ENCODE data around the gene COQ7. TPM values are rescaled to one million over a fixed set of nuclear protein-coding genes. Genes with fewer than 3 reads are reported as not detected.

Gene COQ7
- total RNA-seq, result 10 to 100 TPM; 15.7 to 20.4 TPM

GRCh38 chr16:19067349-19068236 is at the start of gene COQ7:
TSS of gene COQ7 (plus strand) at chr16:19067614. CDS start at chr16:19067665, 51 bp downstream.
- Mint-ChIP-seq H3K36me3 (no peaks in the 10 kb centered on the region), H3K9me3 (no peaks in the 10 kb centered on the region), H3K27ac (peak within 1 kb of the TSS; percentile 96)
- peak; percentile 92 to 94 for ATAC-seq
- DNase-seq (ENCODE audit: low spot score in 2 of 2), result peak; percentile 92 to 98

GRCh38 chr16:19020689-19021088 is 46.7 kb upstream of the COQ7 start:
- ATAC-seq (no peak), DNase-seq (ENCODE audit: low spot score in 2 of 2) (no peak)
- Mint-ChIP-seq H3K27ac (no peak overlapping the region), H3K9me3 (no peaks in the 10 kb centered on the region), H3K36me3 (no peaks in the 10 kb centered on the region)

- H3K9me3 Mint-ChIP-seq, result no peaks in the 10 kb centered on the region
- no peaks in the 10 kb centered on the region for H3K36me3 Mint-ChIP-seq
- ATAC-seq, result no peak
- no peak overlapping the region for H3K27ac Mint-ChIP-seq
- no peak for DNase-seq (ENCODE audit: low spot score in 2 of 2)
Observed at GRCh38 chr16:19021747-19022146, 45.7 kb upstream of the COQ7 start.

- Mint-ChIP-seq H3K9me3 (no peaks in the 10 kb centered on the region), H3K36me3 (no peaks in the 10 kb centered on the region), H3K27ac (no peak overlapping the region)
- ATAC-seq, result no peak
- no peak for DNase-seq (ENCODE audit: low spot score in 2 of 2)
Observed at GRCh38 chr16:19027416-19027815, 40.0 kb upstream of the COQ7 start.

- ATAC-seq (no peak), DNase-seq (ENCODE audit: low spot score in 2 of 2) (no peak)
- H3K27ac Mint-ChIP-seq, result no peak overlapping the region
- H3K9me3 Mint-ChIP-seq, result peaks cover 2 to 6% of the 10 kb centered on the region in 2 donors
- no peaks in the 10 kb centered on the region for H3K36me3 Mint-ChIP-seq
Observed at GRCh38 chr16:19029980-19030379, 37.4 kb upstream of the COQ7 start.

GRCh38 chr16:19031738-19032137 is 35.7 kb upstream of the COQ7 start:
- Mint-ChIP-seq H3K27ac (no peak overlapping the region), H3K9me3 (peaks cover 7 to 11% of the 10 kb centered on the region in 2 donors), H3K36me3 (peaks cover 0 to 4% of the 10 kb centered on the region in 2 donors)
- ATAC-seq (no peak), DNase-seq (ENCODE audit: low spot score in 2 of 2) (no peak)

- Mint-ChIP-seq H3K36me3 (peaks cover 0 to 4% of the 10 kb centered on the region in 2 donors), H3K27ac (no peak overlapping the region), H3K9me3 (peaks cover 7 to 11% of the 10 kb centered on the region in 2 donors)
- ATAC-seq, result no peak
- no peak for DNase-seq (ENCODE audit: low spot score in 2 of 2)
Observed at GRCh38 chr16:19033761-19034160, 33.7 kb upstream of the COQ7 start.

- peaks cover 0 to 4% of the 10 kb centered on the region in 2 donors for H3K36me3 Mint-ChIP-seq
- ATAC-seq (no peak), DNase-seq (ENCODE audit: low spot score in 2 of 2) (no peak)
- no peak overlapping the region for H3K27ac Mint-ChIP-seq
- H3K9me3 Mint-ChIP-seq, result peaks cover 0 to 5% of the 10 kb centered on the region in 2 donors
Observed at GRCh38 chr16:19040400-19040799, 27.0 kb upstream of the COQ7 start.

- Mint-ChIP-seq H3K9me3 (no peaks in the 10 kb centered on the region), H3K36me3 (no peaks in the 10 kb centered on the region), H3K27ac (no peak overlapping the region)
- DNase-seq (ENCODE audit: low spot score in 2 of 2) (no peak), ATAC-seq (no peak)
Observed at GRCh38 chr16:19044769-19045168, 22.6 kb upstream of the COQ7 start.

- Mint-ChIP-seq H3K27ac (no peak overlapping the region), H3K36me3 (no peaks in the 10 kb centered on the region), H3K9me3 (no peaks in the 10 kb centered on the region)
- DNase-seq (ENCODE audit: low spot score in 2 of 2) (no peak), ATAC-seq (no peak)
Observed at GRCh38 chr16:19046062-19046461, 21.4 kb upstream of the COQ7 start.

- no peaks in the 10 kb centered on the region for H3K36me3 Mint-ChIP-seq
- ATAC-seq, result no peak
- H3K9me3 Mint-ChIP-seq, result no peaks in the 10 kb centered on the region
- no peak overlapping the region for H3K27ac Mint-ChIP-seq
- DNase-seq (ENCODE audit: low spot score in 2 of 2), result no peak
Observed at GRCh38 chr16:19062706-19063105, 4.7 kb upstream of the COQ7 start.

- ATAC-seq (no peak), DNase-seq (ENCODE audit: low spot score in 2 of 2) (no peak)
- Mint-ChIP-seq H3K27ac (peak overlapping the region; percentile 96), H3K9me3 (no peaks in the 10 kb centered on the region), H3K36me3 (no peaks in the 10 kb centered on the region)
Observed at GRCh38 chr16:19066988-19067348, 446 bp upstream of the COQ7 start.

GRCh38 chr16:19068237-19068815 is 912 bp downstream of the COQ7 start:
- Mint-ChIP-seq H3K36me3 (no peaks in the 10 kb centered on the region), H3K9me3 (no peaks in the 10 kb centered on the region), H3K27ac (peak overlapping the region; percentile 96)
- ATAC-seq (no peak), DNase-seq (ENCODE audit: low spot score in 2 of 2) (no peak)

- H3K9me3 Mint-ChIP-seq, result no peaks in the 10 kb centered on the region
- H3K36me3 Mint-ChIP-seq, result no peaks in the 10 kb centered on the region
- ATAC-seq, result no peak
- H3K27ac Mint-ChIP-seq, result peak overlapping the region in 1 of 2 donors; percentile 63
- peak in 1 of 2 donors; percentile 65 for DNase-seq (ENCODE audit: low spot score in 2 of 2)
Observed at GRCh38 chr16:19071811-19072777, 4.7 kb downstream of the COQ7 start.

GRCh38 chr16:19073344-19073743 is 5.9 kb downstream of the COQ7 start:
- no peaks in the 10 kb centered on the region for H3K36me3 Mint-ChIP-seq
- H3K27ac Mint-ChIP-seq, result no peak overlapping the region
- ATAC-seq (no peak), DNase-seq (ENCODE audit: low spot score in 2 of 2) (no peak)
- H3K9me3 Mint-ChIP-seq, result no peaks in the 10 kb centered on the region

GRCh38 chr16:19073863-19074262 is 6.4 kb downstream of the COQ7 start:
- Mint-ChIP-seq H3K36me3 (peaks cover 0 to 5% of the 10 kb centered on the region in 2 donors), H3K27ac (no peak overlapping the region), H3K9me3 (no peaks in the 10 kb centered on the region)
- ATAC-seq (no peak), DNase-seq (ENCODE audit: low spot score in 2 of 2) (no peak)

- no peaks in the 10 kb centered on the region for H3K9me3 Mint-ChIP-seq
- no peak for DNase-seq (ENCODE audit: low spot score in 2 of 2)
- no peak for ATAC-seq
- peaks cover 0 to 13% of the 10 kb centered on the region in 2 donors for H3K36me3 Mint-ChIP-seq
- no peak overlapping the region for H3K27ac Mint-ChIP-seq
Observed at GRCh38 chr16:19075511-19075910, 8.1 kb downstream of the COQ7 start.

Data from activated naive CD4-positive, alpha-beta T cell treated with anti-CD3 and anti-CD28 coated beads, Interleukin-2, amount 50 U/mL, for 72 hours (primary cell).